B cell (primary cell): Measurements from ENCODE around the gene ORMDL2. TPM values are rescaled to one million over a fixed set of nuclear protein-coding genes. Genes with fewer than 3 reads are reported as not detected.
A peak's percentile ranks its signal among the peaks of the same experiment; 100 is the strongest.
"Not testable (repeated sequence)": the region's sequence is repeated elsewhere in the genome, so short reads cannot be mapped to it uniquely, and the experiment has no call there.

ENCODE experiments used
- ATAC-seq: fragments of 200-7000 bp; cut with Tn5 transposase; one replicate; pipeline ENCODE4 v1.10.0; 2021; ENCODE audit warnings: low read depth, mild to moderate bottlenecking, moderate number of reproducible peaks, moderate library complexity
- CTCF ChIA-PET: fragments of 350-600 bp; sonication (Branson Sonifier 250); formaldehyde crosslinking; loops from one replicate; lab custom pipeline; 2021; ENCODE audit warnings: antibody characterized with exemption, inconsistent platforms; lab: Charles Lee
- POLR2A ChIA-PET: fragments of 350-600 bp; sonication (Branson Sonifier 250); formaldehyde crosslinking; loops from one replicate; lab custom pipeline; 2021; ENCODE audit warnings: antibody characterized with exemption; lab: Charles Lee
- DNase-seq: peaks from one replicate; pipeline ENCODE4 v3.0.0; 2013
- H2AFZ ChIP-seq: 2 replicates; pipeline ENCODE4 v1.6.1; 2012; ENCODE audit warnings: mild to moderate bottlenecking, low read depth, low read length; ENCODE audit not compliant: insufficient read depth, poor library complexity, severe bottlenecking
- H3K27ac ChIP-seq, 2 donors: 1 replicate in 1 of 2; 2 replicates in 1 of 2; pipeline ENCODE4 v1.5.1; 2012 to 2013; ENCODE audit warnings: low read length in 2 of 2, mild to moderate bottlenecking in 2 of 2, moderate library complexity in 1 of 2
- H3K27me3 ChIP-seq, 4 experiments: fragments of 200-600 bp in 1 of 4; sonication (generic) in 1 of 4; replicated peaks in 1 of 4; 1 replicate in 2 of 4; 2 replicates in 2 of 4; pipeline versions ENCODE4 v1.6.1 to v1.7.0; 2013 to 2016; ENCODE audit warnings: low read length in 3 of 4, mild to moderate bottlenecking in 2 of 4, mixed read lengths in 1 of 4, moderate library complexity in 1 of 4; ENCODE audit not compliant: insufficient read depth in 4 of 4, control insufficient read depth in 3 of 4; ENCODE audit errors: control extremely low read depth in 1 of 4
- H3K36me3 ChIP-seq, 2 experiments: replicated peaks in 1 of 2; 1 replicate in 1 of 2; 2 replicates in 1 of 2; pipeline versions ENCODE4 v1.6.1 to v1.7.1; 2013; ENCODE audit warnings: low read length in 1 of 2; ENCODE audit not compliant: insufficient read depth in 2 of 2, control insufficient read depth in 1 of 2; ENCODE audit errors: control extremely low read depth in 1 of 2, extremely low read depth in 1 of 2
- H3K4me1 ChIP-seq, 2 donors: fragments of 200-600 bp in 1 of 2; sonication (generic) in 1 of 2; 1 replicate in 1 of 2; 2 replicates in 1 of 2; pipeline versions ENCODE4 v1.5.1 to v1.6.1; 2013 to 2017; ENCODE audit warnings: low read length in 2 of 2; ENCODE audit not compliant: control insufficient read depth in 2 of 2, insufficient read depth in 2 of 2
- H3K4me2 ChIP-seq: replicated peaks from 2 replicates; pipeline ENCODE3; 2012; ENCODE audit warnings: mild to moderate bottlenecking, low read depth, low read length; ENCODE audit not compliant: poor library complexity, severe bottlenecking
- H3K4me3 ChIP-seq, 5 experiments: fragments of 200-600 bp in 1 of 5; sonication (generic) in 1 of 5; 1 replicate in 3 of 5; 2 replicates in 2 of 5; pipeline versions ENCODE4 v1.5.1 to v1.7.0; 2011 to 2016; ENCODE audit warnings: low read length in 4 of 5, mild to moderate bottlenecking in 4 of 5, low read depth in 2 of 5, control low read depth in 1 of 5, moderate library complexity in 1 of 5; ENCODE audit not compliant: insufficient read depth in 1 of 5; ENCODE audit errors: control extremely low read depth in 1 of 5, extremely low read depth in 1 of 5
- H3K79me2 ChIP-seq: fragments of 200-600 bp; sonication (generic); one replicate; pipeline ENCODE4 v1.6.0; 2016; ENCODE audit warnings: low read length; ENCODE audit not compliant: control insufficient read depth, insufficient read depth
- H3K9ac ChIP-seq: fragments of 200-600 bp; sonication (generic); 2 replicates; pipeline ENCODE4 v1.6.1; 2017; ENCODE audit warnings: mild to moderate bottlenecking, low read length, moderate library complexity
- H3K9me3 ChIP-seq, 3 donors: one replicate each; pipeline versions ENCODE4 v1.6.1 to v1.7.1; 2013; ENCODE audit warnings: low read length in 2 of 3; ENCODE audit not compliant: control insufficient read depth in 2 of 3, insufficient read depth in 1 of 3; ENCODE audit errors: control extremely low read depth in 1 of 3
- H4K20me1 ChIP-seq: 2 replicates; pipeline ENCODE4 v1.6.0; 2012; ENCODE audit warnings: mild to moderate bottlenecking, low read length; ENCODE audit not compliant: insufficient read depth, control insufficient read depth, poor library complexity, severe bottlenecking
- H3K27ac Mint-ChIP-seq: one replicate; pipeline ENCODE4 v1.8.0; 2021; ENCODE audit warnings: mixed read lengths
- H3K27me3 Mint-ChIP-seq: one replicate; pipeline ENCODE4 v1.8.0; 2021; ENCODE audit warnings: mixed read lengths
- H3K4me1 Mint-ChIP-seq: one replicate; pipeline ENCODE4 v1.8.0; 2021; ENCODE audit warnings: mixed read lengths
- H3K4me3 Mint-ChIP-seq: one replicate; pipeline ENCODE4 v1.8.0; 2021; ENCODE audit warnings: mixed read lengths
- H3K9me3 Mint-ChIP-seq: one replicate; pipeline ENCODE4 v1.8.0; 2022; ENCODE audit warnings: mixed read lengths; ENCODE audit not compliant: insufficient read depth
- CTCF ChIP-seq: fragments of 200-600 bp; IDR thresholded peaks from one replicate; pipeline ENCODE4 v1.8.0; 2022; ENCODE audit warnings: antibody characterized with exemption, mild to moderate bottlenecking
- EZH2 ChIP-seq: IDR thresholded peaks from 2 replicates; pipeline ENCODE4 v1.6.1; 2012; ENCODE audit warnings: borderline replicate concordance, low read depth, mild to moderate bottlenecking, moderate library complexity, low read length; ENCODE audit not compliant: insufficient read depth, poor library complexity, severe bottlenecking
- WGBS: methylation state at CpG from one replicate; pipeline ENCODE4 v1.1.5; 2013; ENCODE audit warnings: missing lambda C conversion rate; ENCODE audit not compliant: insufficient coverage; 5-methylcytosine and 5-hydroxymethylcytosine counted together
- intact Hi-C: fragments of 100-400 bp; cut with micrococcal nuclease; formaldehyde crosslinking; loops from one replicate; pipeline ENCODE4 v1.10.0; 2022
- polyA plus RNA-seq: library from polyadenylated mRNA; depleted of rRNA; stranded (reverse); fragments of >200 nt; gene quantifications from 2 replicates; pipeline ENCODE4 v1.2.3, GENCODE V29; 2012
- total RNA-seq, 2 donors: library from RNA; stranded (reverse); fragments of 120-200 nt in 1 of 2; gene quantifications; 1 replicate in 1 of 2; 2 replicates in 1 of 2; pipeline versions ENCODE4 v1.2.3 to v1.2.4, GENCODE V29; 2013 to 2022

ORMDL2 gene
- total and polyA plus RNA-seq, 2 donors (not counting 1 experiment from before 2014, with no cell fraction given): 22.7 to 41.9 TPM

GRCh38 chr12:55833056-55833455 lies 15.2 kb downstream of the ORMDL2 start:
- ChIA-PET CTCF (no interaction called here), POLR2A (no interaction called here)
- TF ChIP-seq CTCF (no peak), EZH2 (no peak)
- no peaks in the 10 kb centered on the region for H4K20me1 ChIP-seq
- H3K9me3 ChIP-seq: no peaks in the 10 kb centered on the region
- no peak overlapping the region for H3K27ac ChIP-seq
- no peak overlapping the region for H3K4me3 ChIP-seq
- H3K36me3 ChIP-seq: no peaks in the 10 kb centered on the region
- intact Hi-C loops: no loop called here
- Mint-ChIP-seq H3K27me3 (no peaks in the 10 kb centered on the region), H3K9me3 (no peaks in the 10 kb centered on the region), H3K4me3 (no peak overlapping the region), H3K27ac (no peak overlapping the region), H3K4me1 (peaks cover 28% of the 10 kb centered on the region)
- H3K9ac ChIP-seq: no peak overlapping the region
- ATAC-seq (no peak), DNase-seq (peak; percentile 2)
- peaks cover 23% of the 10 kb centered on the region for H3K79me2 ChIP-seq
- no peak overlapping the region for H3K4me2 ChIP-seq
- H3K4me1 ChIP-seq: peaks cover 20 to 24% of the 10 kb centered on the region in 2 donors
- no peaks in the 10 kb centered on the region for H3K27me3 ChIP-seq
- 95% methylated on average over 9 of the region's 10 CpGs for WGBS
- no peak overlapping the region for H2AFZ ChIP-seq

GRCh38 chr12:55834400-55834799 lies 16.6 kb downstream of the ORMDL2 start:
- CTCF ChIA-PET, ATAC-seq, H2AFZ ChIP-seq, H3K9ac ChIP-seq, H3K4me3 Mint-ChIP-seq, H3K4me2 ChIP-seq, DNase-seq, POLR2A ChIA-PET, H3K36me3 ChIP-seq, H3K27ac Mint-ChIP-seq, H3K27me3 Mint-ChIP-seq, H4K20me1 ChIP-seq, H3K27me3 ChIP-seq, H3K9me3 ChIP-seq, intact Hi-C loops, H3K4me3 ChIP-seq, H3K9me3 Mint-ChIP-seq, H3K27ac ChIP-seq: not testable (repeated sequence)
- Histone ChIP-seq H3K79me2 (peaks cover 10% of the 10 kb centered on the region), H3K4me1 (peaks cover 11 to 14% of the 10 kb centered on the region in 2 donors)
- peaks cover 20% of the 10 kb centered on the region for H3K4me1 Mint-ChIP-seq
- WGBS: 100% methylated on average over 1 of the region's 6 CpGs
